K562 (cell line): Measurements from ENCODE around the gene MTRFR. TPM values are rescaled to one million over a fixed set of nuclear protein-coding genes. Genes with fewer than 3 reads are reported as not detected.

Source experiments
- ATF1 ChIP-seq, 2 experiments: fragments of 450-650 bp in 1 of 2; IDR thresholded peaks; 2 replicates each; pipeline ENCODE4 v1.6.1; 2016; ENCODE audit warnings: missing compliant biosample characterization in 1 of 2, missing genetic modification characterization in 1 of 2
- ATF7 ChIP-seq: fragments of 450-650 bp; IDR thresholded peaks from 2 replicates; pipeline ENCODE4 v1.7.1; 2014; ENCODE audit warnings: mild to moderate bottlenecking, moderate library complexity
- BHLHE40 ChIP-seq: IDR thresholded peaks from 2 replicates; pipeline ENCODE4 v1.6.1; 2011; ENCODE audit warnings: low read length, improper control_type of control experiment
- EP400 ChIP-seq: fragments of 450-650 bp; IDR thresholded peaks from 2 replicates; pipeline ENCODE4 v1.6.1; 2017; ENCODE audit warnings: antibody characterized with exemption, mild to moderate bottlenecking, moderate library complexity
- FUS ChIP-seq: fragments of 200-400 bp; formaldehyde crosslinking; optimal IDR thresholded peaks from 2 replicates; pipeline ENCODE3; 2017; ENCODE audit warnings: low read depth, low read length
- HDAC3 ChIP-seq: fragments of 450-650 bp; IDR thresholded peaks from 2 replicates; pipeline ENCODE4 v1.6.1; 2018; ENCODE audit warnings: borderline replicate concordance, mild to moderate bottlenecking, moderate library complexity; ENCODE audit not compliant: partially characterized antibody
- HOXB6 ChIP-seq: fragments of 250-450 bp; sonication (Bioruptor Pico); IDR thresholded peaks from 2 replicates; pipeline ENCODE4 v1.5.1; 2022; ENCODE audit warnings: mild to moderate bottlenecking, borderline replicate concordance
- MEF2A ChIP-seq: IDR thresholded peaks from 2 replicates; pipeline ENCODE4 v1.6.1; 2011; ENCODE audit warnings: low read depth, mild to moderate bottlenecking, low read length, moderate library complexity; ENCODE audit not compliant: control insufficient read depth
- MYNN ChIP-seq, 2 experiments: sonication (generic); formaldehyde crosslinking in 1 of 2; IDR thresholded peaks; 2 replicates each; pipeline versions ENCODE4 v1.5.0 to v1.6.1; 2016 to 2020; ENCODE audit warnings: antibody characterized with exemption in 1 of 2, missing genetic modification reagents in 1 of 2
- NR4A1 ChIP-seq, 2 experiments: fragments of 250-450 bp in 1 of 2; fragments of 450-650 bp in 1 of 2; sonication (Bioruptor Pico) in 1 of 2; IDR thresholded peaks; 2 replicates each; pipeline versions ENCODE4 v1.4.0 to v1.6.1; 2016 to 2020; ENCODE audit warnings: mild to moderate bottlenecking in 2 of 2, missing compliant biosample characterization in 1 of 2, missing genetic modification characterization in 1 of 2, moderate library complexity in 1 of 2
- POLR2AphosphoS2 ChIP-seq: IDR thresholded peaks from 2 replicates; pipeline ENCODE4 v1.6.1; 2012; ENCODE audit warnings: low read length, improper control_type of control experiment
- PPARD ChIP-seq: fragments of 250-450 bp; sonication (Bioruptor Pico); IDR thresholded peaks from 2 replicates; pipeline ENCODE4 v1.8.0; 2022; ENCODE audit warnings: inconsistent platforms, mild to moderate bottlenecking, moderate library complexity
- SRSF3 ChIP-seq: fragments of 200-400 bp; formaldehyde crosslinking; IDR thresholded peaks from 2 replicates; pipeline ENCODE4 v1.6.1; 2016; ENCODE audit warnings: mild to moderate bottlenecking, low read length, moderate library complexity; ENCODE audit not compliant: insufficient read depth
- STAT5A ChIP-seq: IDR thresholded peaks from 2 replicates; pipeline ENCODE4 v1.6.1; 2012; ENCODE audit warnings: low read length, inconsistent platforms, borderline replicate concordance
- STAT5B ChIP-seq: fragments of 250-450 bp; sonication (Bioruptor Pico); IDR thresholded peaks from 2 replicates; pipeline ENCODE4 v1.8.0; 2021; ENCODE audit warnings: mild to moderate bottlenecking, inconsistent platforms
- TAF7 ChIP-seq: fragments of 450-650 bp; IDR thresholded peaks from 2 replicates; pipeline ENCODE4 v1.6.1; 2016; ENCODE audit warnings: missing genetic modification characterization, missing compliant biosample characterization
- ZKSCAN1 ChIP-seq: fragments of 150-350 bp; IDR thresholded peaks from 2 replicates; pipeline ENCODE4 v1.6.1; 2016; ENCODE audit warnings: low read depth, low read length
- ZNF232 ChIP-seq: sonication (generic); formaldehyde crosslinking; IDR thresholded peaks from 2 replicates; pipeline ENCODE4 v1.8.0; 2022; ENCODE audit warnings: mild to moderate bottlenecking, missing genetic modification reagents
- polyA plus RNA-seq, 8 experiments: library from polyadenylated mRNA; depleted of rRNA in 4 of 8; stranded (reverse) in 5 of 8; unstranded in 3 of 8; fragments of >200 nt; fragmentation: Nextera tagmentation in 2 of 8; fragmentation: Illumina TruSeq in 1 of 8; extraction: Ambion mirVana in 2 of 8; extraction: Trizol in 1 of 8; gene quantifications; 2 replicates each; pipeline versions ENCODE4 v1.2.1 to v1.2.3, GENCODE V29; 2011 to 2014; ENCODE audit warnings: inconsistent platforms in 1 of 8, missing spikeins in 1 of 8
- total RNA-seq, 7 experiments: library from RNA; depleted of rRNA in 6 of 7; stranded (reverse); fragments of >200 nt in 6 of 7; fragmentation: Illumina TruSeq in 2 of 7; extraction: Trizol in 2 of 7; gene quantifications; 2 replicates each; pipeline versions ENCODE4 v1.2.1 to v1.2.3, GENCODE V29; 2011 to 2021; ENCODE audit warnings: low replicate concordance in 1 of 7
- TF ChIP-seq, protein P1 (sequence below): fragments of 450-650 bp; IDR thresholded peaks from 2 replicates; pipeline ENCODE4 v1.6.1; 2017; ENCODE audit warnings: antibody characterized with exemption
- TF ChIP-seq, protein P2 (sequence below): fragments of 450-650 bp; formaldehyde crosslinking; IDR thresholded peaks from 2 replicates; pipeline ENCODE4 v1.4.0; 2022; ENCODE audit warnings: missing genetic modification characterization
- TF ChIP-seq, protein P3 (sequence below): fragments of 450-650 bp; IDR thresholded peaks from 2 replicates; pipeline ENCODE4 v1.7.0; 2016; ENCODE audit warnings: borderline replicate concordance

MTRFR gene
- total and polyA plus RNA-seq, 9 of the 15 experiments (the other 6 are each of a cell fraction or from before 2014, with no cell fraction given) = 16.7 to 55.6 (median 34.7) TPM

DNA sequence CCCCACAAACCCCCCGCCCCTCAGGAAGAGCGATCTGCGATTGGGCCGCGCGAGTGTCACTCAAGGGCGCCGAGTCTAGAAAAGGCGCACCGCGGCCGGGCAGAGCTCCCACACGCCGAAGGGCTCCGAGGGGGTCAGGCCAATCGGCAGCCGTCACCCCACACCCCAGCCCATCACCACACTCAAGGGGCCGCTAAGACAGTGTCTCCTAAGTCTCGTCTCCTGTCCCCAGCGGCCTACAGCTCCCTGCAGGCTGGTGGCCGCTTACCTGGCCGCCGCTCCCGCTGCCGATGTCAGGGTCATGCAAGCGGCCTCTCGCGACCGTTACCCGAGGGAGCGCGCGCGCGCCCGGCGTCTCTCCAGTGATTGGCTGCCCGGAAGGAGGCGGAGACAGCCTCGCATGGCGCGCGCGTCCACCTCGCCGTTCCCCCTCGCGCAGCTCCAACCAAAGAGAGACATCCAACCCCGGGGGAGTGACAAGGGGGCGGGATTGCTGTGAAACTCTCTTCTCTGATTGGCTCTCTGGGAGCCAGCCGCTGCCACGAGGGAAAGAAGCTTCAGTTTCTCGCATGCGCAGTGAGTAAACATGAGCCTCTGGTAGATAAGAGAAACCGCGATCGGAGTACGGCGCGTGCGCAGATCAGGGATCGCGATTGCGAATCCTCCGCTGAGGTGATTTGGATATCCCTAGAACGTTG lies at the start of gene MTRFR, which contains the start of gene MPHOSPH9 (continued):
- TF ChIP-seq BHLHE40 (peak; percentile 91), FUS (no peak), ATF7 (peak; percentile 90), ATF1 (CRISPR knock-in tag; IDR thresholded peaks at IDR 0.05) (peak; percentile 24; the same call in 1 of the 2 replicates), ATF1 (tag; IDR thresholded peaks at IDR 0.05) (peak; percentile 87), STAT5B (CRISPR knock-in tag) (no peak), HDAC3 (no peak), ZNF232 (CRISPR knock-in tag) (no peak), HOXB6 (CRISPR knock-in tag) (peak; percentile 62; the same call in 1 of the 2 replicates), TAF7 (tag) (peak; percentile 99), EP400 (peak; percentile 99), PPARD (no peak), MYNN (IDR thresholded peaks at IDR 0.05) (0 out of 2 replicates have a peak, but pooled peaks have one; percentile 22), MYNN (CRISPR knock-in tag; IDR thresholded peaks at IDR 0.05) (no peak), STAT5A (no peak), ZKSCAN1 (no peak), SRSF3 (no peak), NR4A1 (CRISPR knock-in tag; IDR thresholded peaks at IDR 0.05) (no peak), NR4A1 (tag; IDR thresholded peaks at IDR 0.05) (no peak; the same call in 1 of the 2 replicates), POLR2AphosphoS2 (peak; percentile 85; the same call in 1 of the 2 replicates), MEF2A (no peak)
- TF ChIP-seq, protein P1, sequence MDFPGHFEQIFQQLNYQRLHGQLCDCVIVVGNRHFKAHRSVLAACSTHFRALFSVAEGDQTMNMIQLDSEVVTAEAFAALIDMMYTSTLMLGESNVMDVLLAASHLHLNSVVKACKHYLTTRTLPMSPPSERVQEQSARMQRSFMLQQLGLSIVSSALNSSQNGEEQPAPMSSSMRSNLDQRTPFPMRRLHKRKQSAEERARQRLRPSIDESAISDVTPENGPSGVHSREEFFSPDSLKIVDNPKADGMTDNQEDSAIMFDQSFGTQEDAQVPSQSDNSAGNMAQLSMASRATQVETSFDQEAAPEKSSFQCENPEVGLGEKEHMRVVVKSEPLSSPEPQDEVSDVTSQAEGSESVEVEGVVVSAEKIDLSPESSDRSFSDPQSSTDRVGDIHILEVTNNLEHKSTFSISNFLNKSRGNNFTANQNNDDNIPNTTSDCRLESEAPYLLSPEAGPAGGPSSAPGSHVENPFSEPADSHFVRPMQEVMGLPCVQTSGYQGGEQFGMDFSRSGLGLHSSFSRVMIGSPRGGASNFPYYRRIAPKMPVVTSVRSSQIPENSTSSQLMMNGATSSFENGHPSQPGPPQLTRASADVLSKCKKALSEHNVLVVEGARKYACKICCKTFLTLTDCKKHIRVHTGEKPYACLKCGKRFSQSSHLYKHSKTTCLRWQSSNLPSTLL = no peak
- TF ChIP-seq, protein P2, sequence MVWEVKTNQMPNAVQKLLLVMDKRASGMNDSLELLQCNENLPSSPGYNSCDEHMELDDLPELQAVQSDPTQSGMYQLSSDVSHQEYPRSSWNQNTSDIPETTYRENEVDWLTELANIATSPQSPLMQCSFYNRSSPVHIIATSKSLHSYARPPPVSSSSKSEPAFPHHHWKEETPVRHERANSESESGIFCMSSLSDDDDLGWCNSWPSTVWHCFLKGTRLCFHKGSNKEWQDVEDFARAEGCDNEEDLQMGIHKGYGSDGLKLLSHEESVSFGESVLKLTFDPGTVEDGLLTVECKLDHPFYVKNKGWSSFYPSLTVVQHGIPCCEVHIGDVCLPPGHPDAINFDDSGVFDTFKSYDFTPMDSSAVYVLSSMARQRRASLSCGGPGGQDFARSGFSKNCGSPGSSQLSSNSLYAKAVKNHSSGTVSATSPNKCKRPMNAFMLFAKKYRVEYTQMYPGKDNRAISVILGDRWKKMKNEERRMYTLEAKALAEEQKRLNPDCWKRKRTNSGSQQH (CRISPR knock-in tag) = 0 out of 2 replicates have a peak, but pooled peaks have one; percentile 65
- TF ChIP-seq, protein P3, sequence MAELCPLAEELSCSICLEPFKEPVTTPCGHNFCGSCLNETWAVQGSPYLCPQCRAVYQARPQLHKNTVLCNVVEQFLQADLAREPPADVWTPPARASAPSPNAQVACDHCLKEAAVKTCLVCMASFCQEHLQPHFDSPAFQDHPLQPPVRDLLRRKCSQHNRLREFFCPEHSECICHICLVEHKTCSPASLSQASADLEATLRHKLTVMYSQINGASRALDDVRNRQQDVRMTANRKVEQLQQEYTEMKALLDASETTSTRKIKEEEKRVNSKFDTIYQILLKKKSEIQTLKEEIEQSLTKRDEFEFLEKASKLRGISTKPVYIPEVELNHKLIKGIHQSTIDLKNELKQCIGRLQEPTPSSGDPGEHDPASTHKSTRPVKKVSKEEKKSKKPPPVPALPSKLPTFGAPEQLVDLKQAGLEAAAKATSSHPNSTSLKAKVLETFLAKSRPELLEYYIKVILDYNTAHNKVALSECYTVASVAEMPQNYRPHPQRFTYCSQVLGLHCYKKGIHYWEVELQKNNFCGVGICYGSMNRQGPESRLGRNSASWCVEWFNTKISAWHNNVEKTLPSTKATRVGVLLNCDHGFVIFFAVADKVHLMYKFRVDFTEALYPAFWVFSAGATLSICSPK = no peak
